C4-2B (cell line): ENCODE results near the gene PEX3.

Experiments used
- H3K27ac ChIP-seq: fragments of 450-650 bp; 2 replicates; pipeline ENCODE4 v1.5.1; 2017
- ZFX ChIP-seq: fragments of 450-650 bp; IDR thresholded peaks from 2 replicates; pipeline ENCODE4 v1.6.1; 2017
- TF ChIP-seq, protein P1 (sequence below): fragments of 450-650 bp; conservative IDR thresholded peaks from 2 replicates; pipeline ENCODE4 v1.5.1; 2017; ENCODE audit warnings: mild to moderate bottlenecking

The PEX3 gene

DNA sequence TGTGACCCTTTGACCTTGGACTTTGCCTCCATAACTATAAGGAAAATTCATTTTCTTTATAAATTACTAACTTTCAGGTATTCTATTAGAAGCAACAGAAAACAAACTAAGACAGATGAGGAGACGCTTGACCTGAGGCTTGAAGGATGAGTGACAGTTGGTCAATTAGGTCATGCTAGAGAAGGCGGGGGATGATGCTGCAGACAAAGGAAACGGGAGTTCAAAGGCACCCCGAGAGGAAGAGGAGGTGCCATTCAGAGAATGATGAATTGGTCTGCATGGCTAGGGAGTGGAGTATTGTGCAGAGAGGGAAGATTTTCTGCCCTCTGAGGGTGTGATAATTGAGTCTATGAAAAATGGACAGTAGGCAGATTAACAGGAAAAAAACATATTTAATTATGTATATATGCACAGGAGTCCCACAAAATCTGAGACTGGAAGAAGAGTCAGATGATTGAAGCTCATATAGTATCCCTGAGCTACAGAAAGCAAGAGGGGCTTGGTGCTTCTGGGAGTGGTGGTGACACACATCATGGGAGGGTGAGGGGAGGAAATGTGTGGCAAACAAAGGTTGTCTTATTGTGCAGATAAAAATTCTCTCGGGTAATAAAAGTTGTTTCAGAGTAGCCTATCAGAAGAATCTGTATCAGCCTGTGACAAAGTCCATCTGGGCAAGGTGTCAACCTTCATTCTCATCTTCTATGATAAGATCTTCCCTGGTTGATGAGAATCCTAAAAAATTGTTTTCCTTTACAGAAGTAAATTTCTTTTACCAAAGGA lies 81.3 kb downstream of the PEX3 start:
- no peak for TF ChIP-seq ZFX
- TF ChIP-seq, protein P1, sequence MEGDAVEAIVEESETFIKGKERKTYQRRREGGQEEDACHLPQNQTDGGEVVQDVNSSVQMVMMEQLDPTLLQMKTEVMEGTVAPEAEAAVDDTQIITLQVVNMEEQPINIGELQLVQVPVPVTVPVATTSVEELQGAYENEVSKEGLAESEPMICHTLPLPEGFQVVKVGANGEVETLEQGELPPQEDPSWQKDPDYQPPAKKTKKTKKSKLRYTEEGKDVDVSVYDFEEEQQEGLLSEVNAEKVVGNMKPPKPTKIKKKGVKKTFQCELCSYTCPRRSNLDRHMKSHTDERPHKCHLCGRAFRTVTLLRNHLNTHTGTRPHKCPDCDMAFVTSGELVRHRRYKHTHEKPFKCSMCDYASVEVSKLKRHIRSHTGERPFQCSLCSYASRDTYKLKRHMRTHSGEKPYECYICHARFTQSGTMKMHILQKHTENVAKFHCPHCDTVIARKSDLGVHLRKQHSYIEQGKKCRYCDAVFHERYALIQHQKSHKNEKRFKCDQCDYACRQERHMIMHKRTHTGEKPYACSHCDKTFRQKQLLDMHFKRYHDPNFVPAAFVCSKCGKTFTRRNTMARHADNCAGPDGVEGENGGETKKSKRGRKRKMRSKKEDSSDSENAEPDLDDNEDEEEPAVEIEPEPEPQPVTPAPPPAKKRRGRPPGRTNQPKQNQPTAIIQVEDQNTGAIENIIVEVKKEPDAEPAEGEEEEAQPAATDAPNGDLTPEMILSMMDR, result no peak
- no peak overlapping the region for H3K27ac ChIP-seq

DNA sequence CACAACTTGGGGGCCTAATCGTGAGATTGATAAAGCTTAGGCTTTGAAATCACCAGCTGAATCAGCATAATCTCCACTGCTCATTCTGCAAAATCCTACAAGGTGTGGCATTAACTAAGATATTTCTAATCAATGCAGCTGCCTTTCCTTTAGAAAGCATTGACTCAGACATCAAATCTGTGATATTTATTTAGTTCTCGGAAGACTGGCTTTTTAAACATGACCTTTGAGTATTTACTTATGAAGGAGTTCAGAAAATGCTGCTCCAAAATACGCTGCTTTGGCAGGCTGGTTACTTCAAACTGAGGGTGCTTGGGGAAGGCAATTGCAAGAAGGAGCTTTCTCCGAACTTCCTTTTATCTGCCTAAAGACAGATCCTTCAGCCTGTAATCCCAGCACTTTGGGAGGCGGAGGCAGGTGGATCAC lies 84.6 kb downstream of the PEX3 start:
- no peak overlapping the region for H3K27ac ChIP-seq
- TF ChIP-seq, protein P1, result no peak
- no peak for TF ChIP-seq ZFX

DNA sequence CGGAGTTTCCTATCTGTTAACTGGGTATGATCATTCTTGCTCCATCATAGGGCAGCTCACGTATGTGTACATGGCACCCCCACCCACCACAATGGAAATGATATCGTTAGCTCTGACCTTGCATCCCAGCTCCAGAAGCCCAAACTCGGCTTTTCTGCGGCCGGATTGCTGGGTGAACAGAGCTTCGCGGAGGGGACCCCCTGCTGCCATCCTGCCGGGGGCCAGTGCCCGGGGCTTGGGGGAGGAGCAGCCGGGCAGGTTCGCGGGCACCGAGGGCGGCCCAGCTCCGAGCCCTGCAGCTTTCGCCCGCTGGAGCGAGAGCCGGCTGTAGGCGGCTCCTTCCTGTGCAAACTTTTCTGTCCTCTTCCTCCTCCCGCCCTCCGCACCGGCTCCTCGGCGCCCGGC lies 85.9 kb downstream of the PEX3 start:
- H3K27ac ChIP-seq, result peak overlapping the region; percentile 83
- TF ChIP-seq, protein P1, result no peak
- no peak for TF ChIP-seq ZFX

DNA sequence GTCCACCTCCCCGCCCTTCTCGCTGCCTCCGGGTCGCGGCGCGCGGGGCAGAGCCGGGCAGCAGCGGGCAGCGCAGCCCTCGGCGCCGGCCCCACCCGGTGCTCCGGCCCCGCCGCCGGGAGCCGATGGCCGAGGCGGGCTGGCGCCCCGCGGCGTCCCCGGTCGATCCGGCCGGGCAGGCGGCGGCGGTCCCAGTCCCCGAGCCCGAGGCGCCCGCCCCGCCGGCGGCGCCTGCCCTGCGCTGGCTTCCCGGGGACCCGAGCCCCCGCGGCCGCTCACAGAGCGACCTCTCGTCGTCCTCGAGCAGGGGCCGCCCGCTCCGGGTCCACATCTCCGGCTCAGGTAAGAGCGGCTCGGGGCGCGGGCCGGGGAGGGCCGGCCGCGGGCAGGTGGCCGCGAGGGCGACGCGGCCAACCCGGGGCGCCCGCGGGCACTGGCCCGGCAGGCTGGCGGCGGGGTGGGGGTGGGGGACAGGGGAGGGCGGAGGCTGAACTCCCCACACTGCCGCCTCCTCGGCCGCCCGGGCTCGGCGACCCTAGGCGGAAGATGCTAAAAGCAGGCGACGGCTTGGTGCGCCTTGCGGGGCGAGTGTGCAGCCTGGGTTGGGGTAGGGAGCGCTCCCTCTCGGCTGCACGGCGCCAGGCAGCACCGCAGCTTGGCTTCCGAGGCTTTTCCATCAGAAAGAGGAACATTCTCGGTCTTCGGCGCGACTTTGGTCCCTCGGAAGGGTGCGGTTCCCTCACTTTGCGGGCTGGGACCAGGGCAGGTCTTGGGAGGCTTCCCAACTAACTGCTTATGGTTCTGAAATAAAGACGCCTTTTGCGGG lies 86.5 kb downstream of the PEX3 start:
- peak overlapping the region; percentile 83 for H3K27ac ChIP-seq
- TF ChIP-seq ZFX, result peak; percentile 57
- TF ChIP-seq, protein P1, result peak; percentile 58

DNA sequence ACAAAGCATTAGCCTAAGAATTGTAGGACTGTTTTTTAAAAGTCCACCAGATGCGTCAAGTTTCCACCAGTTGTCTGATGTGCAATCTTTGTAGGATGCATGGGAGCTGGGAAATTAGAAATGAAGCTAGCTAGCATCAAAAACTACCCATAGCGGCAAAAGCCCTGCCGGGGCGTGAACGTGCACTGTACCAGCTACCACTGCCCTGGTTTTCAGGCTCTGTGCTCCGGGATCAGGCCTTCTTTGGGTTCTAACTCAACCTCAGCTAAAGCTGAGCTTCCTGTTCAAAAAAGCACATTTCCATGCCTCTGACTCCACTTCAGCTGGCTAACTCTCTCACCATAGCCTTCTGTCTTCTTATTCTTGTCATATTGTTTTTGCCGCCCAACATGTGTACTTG lies 87.8 kb downstream of the PEX3 start:
- TF ChIP-seq ZFX, result no peak
- TF ChIP-seq, protein P1, result no peak
- no peak overlapping the region; the same call in 1 of the 2 replicates for H3K27ac ChIP-seq

DNA sequence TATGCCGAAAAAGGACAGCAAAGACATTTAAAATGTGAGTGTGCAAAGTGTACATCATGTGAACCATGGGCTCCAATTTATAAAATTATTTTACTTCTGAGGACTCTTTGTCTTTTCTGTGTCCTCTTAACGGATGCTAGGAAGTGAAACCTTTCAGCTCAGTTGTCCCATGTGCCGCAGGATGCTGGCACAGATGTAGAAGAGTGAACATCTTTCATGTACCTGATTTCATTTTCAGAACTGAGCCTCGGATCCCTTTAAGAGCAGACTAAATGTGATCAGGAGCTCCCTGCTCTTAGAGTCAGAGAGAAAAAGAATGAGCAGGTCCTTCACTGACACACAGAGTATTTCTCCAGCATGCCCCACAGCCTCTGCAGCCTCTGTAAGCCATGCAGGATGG lies 88.5 kb downstream of the PEX3 start:
- TF ChIP-seq, protein P1, result no peak
- TF ChIP-seq ZFX, result no peak
- H3K27ac ChIP-seq, result no peak overlapping the region

DNA sequence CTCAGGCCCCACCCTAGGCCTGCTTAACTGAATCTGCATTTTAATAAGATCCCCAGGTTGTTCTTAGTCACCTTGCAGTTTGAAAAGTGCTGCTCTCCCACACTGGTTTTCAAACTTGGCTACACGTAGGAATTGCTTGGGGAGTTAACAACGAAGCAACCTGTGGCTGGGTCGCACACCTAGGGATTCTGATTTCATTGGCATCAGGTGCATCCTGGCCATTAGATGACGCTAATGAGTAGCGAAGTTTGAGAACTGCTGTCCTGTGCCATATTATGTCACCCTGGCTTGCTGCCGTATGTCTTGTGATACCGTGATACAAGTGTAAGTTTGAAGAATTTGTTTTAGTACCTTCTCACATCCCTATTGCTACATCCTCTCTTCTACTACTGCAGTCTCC lies 89.1 kb downstream of the PEX3 start:
- no peak overlapping the region for H3K27ac ChIP-seq
- TF ChIP-seq ZFX, result no peak
- TF ChIP-seq, protein P1, result no peak
